ENCODE measurements around the gene TADA3. TPM values are rescaled to one million over a fixed set of nuclear protein-coding genes. Genes with fewer than 3 reads are reported as not detected.

TADA3 gene
- total and polyA plus RNA-seq, 9 of the 15 experiments (the other 6 are each of a cell fraction or from before 2014, with no cell fraction given), result 4.1 to 110 (median 74.8) TPM

- DNase-seq (ENCODE audit: extremely low read depth in 1 of 4, low spot score in 3 of 4), result peak in 2 of 4 experiments; percentile 46 to 49
- in situ Hi-C loops (cut with MboI), result no loop called here
- TF ChIP-seq SFPQ (IDR thresholded peaks at IDR 0.05; ENCODE audit: low read depth, low read length), result no peak
- TF ChIP-seq E2F8 (IDR thresholded peaks at IDR 0.05; ENCODE audit: low read depth, partially characterized antibody), result no peak
- TF ChIP-seq RBM22 (IDR thresholded peaks at IDR 0.05; ENCODE audit: low read depth, low read length, poor library complexity, severe bottlenecking), result peak; percentile 27
- 0 out of 2 replicates have a peak, but pooled peaks have one; percentile 4 for TF ChIP-seq ETS1 (conservative IDR thresholded peaks at IDR 0.05; ENCODE audit: control insufficient read depth, low read depth, low read length)
Observed at GRCh38 chr3:9809615-9810432, 17.6 kb upstream of the TADA3 start, which contains the start of gene TTLL3. Gene TTLL3, plus strand, starts transcription at chr3:9810262. Its CDS starts 400 bp downstream, at chr3:9810662.

More at GRCh38 chr3:9809615-9810432, 17.6 kb upstream of the TADA3 start, which contains the start of gene TTLL3:
- Histone ChIP-seq H3K79me2 (ENCODE audit: control insufficient read depth, insufficient read depth, low read length) (no peaks in the 10 kb centered on the region), H3K4me2 (ENCODE audit: insufficient read depth, low read length) (no peak within 1 kb of the TSS), H3K4me3 (no peak within 1 kb of the TSS), H2AFZ (ENCODE audit: low read depth, low read length) (no peak within 1 kb of the TSS), H3K4me1 (replicated peaks in 1 of 2; ENCODE audit: control insufficient read depth in 2 of 2, insufficient read depth in 2 of 2, low read length in 2 of 2) (peaks cover 0 to 8% of the 10 kb centered on the region in 2 experiments; a peak in 2 of 5 replicates), H3K36me3 (ENCODE audit: control insufficient read depth, insufficient read depth, low read length) (peaks cover 78% of the 10 kb centered on the region; the same call in 2 of the 3 replicates), H3K9me3 (replicated peaks; ENCODE audit: control insufficient read depth, insufficient read depth, low read depth, low read length) (no peaks in the 10 kb centered on the region), H3K9me1 (ENCODE audit: control insufficient read depth, insufficient read depth, low read length) (no peaks in the 10 kb centered on the region), H3K27me3 (ENCODE audit: control insufficient read depth in 2 of 2, insufficient read depth in 2 of 2, low read length in 2 of 2) (no peaks in the 10 kb centered on the region), H4K20me1 (replicated peaks; ENCODE audit: control insufficient read depth, insufficient read depth, low read length) (0 out of 2 replicates have a peak, but pooled peaks cover 3% of the 10 kb centered on the region), H3K27ac (ENCODE audit: extremely low read depth, low read depth, low read length) (no peak within 1 kb of the TSS), H3K9ac (ENCODE audit: insufficient read depth in 1 of 2, low read depth in 2 of 2, low read length in 2 of 2) (0 out of 4 replicates have a peak within 1 kb of the TSS, but pooled peaks of 1 of the 2 experiments have one; percentile 37)
- no TSS peak for BruUV-seq (replicated peaks)
- intact Hi-C loops (cut with micrococcal nuclease), result no loop called here
- CTCF ChIA-PET (ENCODE audit: low intra/inter-chr PET ratio), result no interaction called here
- WGBS (ENCODE audit: insufficient coverage, low coverage, missing lambda C conversion rate), result 94% methylated on average over 54 of the region's 76 CpGs
- FAIRE-seq (no peak), ATAC-seq (no peak)
- POLR2A ChIA-PET, result no interaction called here

All from K562 (cell line).